NCI-H2171 (cell line): ENCODE results near the gene IRAK1BP1.

ENCODE experiments used
- DNase-seq: peaks from one replicate; lab custom pipeline; 2025; lab: John Stamatoyannopoulos, UW

IRAK1BP1 gene

GRCh38 chr6:78867370-78868040 lies at the start of gene IRAK1BP1:
Gene IRAK1BP1 (plus strand): TSS chr6:78867551. CDS start chr6:78867577, 26 bp downstream.
- peak; percentile 94 for DNase-seq

- no peak for DNase-seq
These were observed 43.3 kb upstream of the IRAK1BP1 start for GRCh38 chr6:78824045-78824444.

GRCh38 chr6:78829407-78829806 lies 37.9 kb upstream of the IRAK1BP1 start:
- DNase-seq, result no peak

GRCh38 chr6:78830805-78831204 lies 36.5 kb upstream of the IRAK1BP1 start:
- DNase-seq, result no peak

GRCh38 chr6:78831492-78831891 lies 35.9 kb upstream of the IRAK1BP1 start:
- DNase-seq, result no peak

- no peak for DNase-seq
These were observed 35.1 kb upstream of the IRAK1BP1 start for GRCh38 chr6:78832091-78832808.

GRCh38 chr6:78835817-78836216 lies 31.5 kb upstream of the IRAK1BP1 start:
- DNase-seq, result no peak

GRCh38 chr6:78836598-78836997 lies 30.8 kb upstream of the IRAK1BP1 start:
- no peak for DNase-seq

- DNase-seq, result no peak
These were observed 26.2 kb upstream of the IRAK1BP1 start for GRCh38 chr6:78841111-78841510.

GRCh38 chr6:78842953-78843352 lies 24.4 kb upstream of the IRAK1BP1 start:
- DNase-seq, result no peak

- DNase-seq, result no peak
These were observed 22.5 kb upstream of the IRAK1BP1 start for GRCh38 chr6:78844899-78845298.

- no peak for DNase-seq
These were observed 21.8 kb upstream of the IRAK1BP1 start for GRCh38 chr6:78845567-78845966.

- no peak for DNase-seq
These were observed 16.7 kb upstream of the IRAK1BP1 start for GRCh38 chr6:78850621-78851020.

- no peak for DNase-seq
These were observed 16.2 kb upstream of the IRAK1BP1 start for GRCh38 chr6:78851156-78851555.

GRCh38 chr6:78854546-78854945 lies 12.8 kb upstream of the IRAK1BP1 start:
- no peak for DNase-seq

GRCh38 chr6:78858339-78858938 lies 8.9 kb upstream of the IRAK1BP1 start:
- DNase-seq, result peak; percentile 1

GRCh38 chr6:78861509-78861908 lies 5.8 kb upstream of the IRAK1BP1 start:
- DNase-seq, result no peak

- no peak for DNase-seq
These were observed 3.8 kb upstream of the IRAK1BP1 start for GRCh38 chr6:78863576-78863975.

- no peak for DNase-seq
These were observed 2.4 kb upstream of the IRAK1BP1 start for GRCh38 chr6:78864957-78865356.

- peak; percentile 55 for DNase-seq
These were observed 356 bp upstream of the IRAK1BP1 start for GRCh38 chr6:78867020-78867369.

- DNase-seq, result peak; percentile 2
These were observed 765 bp downstream of the IRAK1BP1 start for GRCh38 chr6:78868116-78868515.

- DNase-seq, result no peak
These were observed 8.2 kb downstream of the IRAK1BP1 start for GRCh38 chr6:78875505-78875904.

- no peak for DNase-seq
These were observed 16.3 kb downstream of the IRAK1BP1 start for GRCh38 chr6:78883651-78884050.
